ENCODE data around the gene UBFD1. TPM values are rescaled to one million over a fixed set of nuclear protein-coding genes. Genes with fewer than 3 reads are reported as not detected.

UBFD1 gene
- total RNA-seq, 1 donor from 2014 or later: 39.1 TPM

DNA sequence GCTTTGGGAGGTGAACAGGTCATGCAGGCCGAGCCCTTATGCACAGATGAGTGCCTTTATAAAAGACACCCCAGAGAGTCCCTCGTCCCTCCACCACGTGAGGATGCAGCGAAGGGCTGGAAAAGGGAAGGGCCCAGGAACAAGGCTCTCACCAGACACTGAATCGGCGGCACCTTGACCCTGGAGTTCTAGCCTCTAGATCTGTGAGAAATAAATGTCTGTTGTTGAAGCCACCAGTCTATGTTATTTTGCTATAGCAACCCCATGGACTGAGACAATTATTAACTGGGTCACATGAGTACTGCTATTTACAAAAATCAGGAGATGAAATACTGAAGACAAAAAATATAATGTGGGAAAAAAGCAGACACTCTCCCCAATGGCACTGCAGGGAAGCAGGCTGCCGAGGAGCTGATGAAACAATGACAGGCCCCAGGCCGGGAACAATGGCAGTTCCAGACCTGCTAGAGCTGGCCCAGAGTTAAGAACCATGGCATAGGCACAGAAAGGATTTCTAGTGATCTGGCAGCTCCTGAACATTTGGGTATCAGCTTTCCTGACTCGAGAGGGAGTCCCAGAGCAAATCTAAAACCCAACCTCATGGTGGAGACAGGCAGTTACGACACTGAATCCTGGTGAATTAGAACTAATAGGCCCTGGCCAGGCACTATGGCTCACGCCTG lies 29.4 kb upstream of the UBFD1 start:
- TF ChIP-seq, protein P1, sequence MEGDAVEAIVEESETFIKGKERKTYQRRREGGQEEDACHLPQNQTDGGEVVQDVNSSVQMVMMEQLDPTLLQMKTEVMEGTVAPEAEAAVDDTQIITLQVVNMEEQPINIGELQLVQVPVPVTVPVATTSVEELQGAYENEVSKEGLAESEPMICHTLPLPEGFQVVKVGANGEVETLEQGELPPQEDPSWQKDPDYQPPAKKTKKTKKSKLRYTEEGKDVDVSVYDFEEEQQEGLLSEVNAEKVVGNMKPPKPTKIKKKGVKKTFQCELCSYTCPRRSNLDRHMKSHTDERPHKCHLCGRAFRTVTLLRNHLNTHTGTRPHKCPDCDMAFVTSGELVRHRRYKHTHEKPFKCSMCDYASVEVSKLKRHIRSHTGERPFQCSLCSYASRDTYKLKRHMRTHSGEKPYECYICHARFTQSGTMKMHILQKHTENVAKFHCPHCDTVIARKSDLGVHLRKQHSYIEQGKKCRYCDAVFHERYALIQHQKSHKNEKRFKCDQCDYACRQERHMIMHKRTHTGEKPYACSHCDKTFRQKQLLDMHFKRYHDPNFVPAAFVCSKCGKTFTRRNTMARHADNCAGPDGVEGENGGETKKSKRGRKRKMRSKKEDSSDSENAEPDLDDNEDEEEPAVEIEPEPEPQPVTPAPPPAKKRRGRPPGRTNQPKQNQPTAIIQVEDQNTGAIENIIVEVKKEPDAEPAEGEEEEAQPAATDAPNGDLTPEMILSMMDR (IDR thresholded peaks at IDR 0.05): no peak
- H3K9me3 ChIP-seq: no peaks in the 10 kb centered on the region
- H3K27ac ChIP-seq: peak overlapping the region; percentile 38
- no peaks in the 10 kb centered on the region for H3K4me1 ChIP-seq
- H3K4me3 ChIP-seq: no peak overlapping the region
- DNase-seq: no peak
- ATAC-seq: no peak
- peaks cover 83% of the 10 kb centered on the region for H3K36me3 ChIP-seq
- intact Hi-C loops (cut with DNase I): no loop called here
- H3K27me3 ChIP-seq (ENCODE audit: low read depth): no peaks in the 10 kb centered on the region

- TF ChIP-seq, protein P1 (IDR thresholded peaks at IDR 0.05): no peak
- peak; percentile 59 to 72 for ATAC-seq
- Histone ChIP-seq H3K36me3 (peaks cover 83% of the 10 kb centered on the region), H3K27ac (peak overlapping the region; percentile 38), H3K4me3 (no peak overlapping the region), H3K4me1 (no peaks in the 10 kb centered on the region), H3K9me3 (no peaks in the 10 kb centered on the region), H3K27me3 (ENCODE audit: low read depth) (no peaks in the 10 kb centered on the region)
- intact Hi-C loops (cut with DNase I): no loop called here
- DNase-seq: no peak
These were observed 28.8 kb upstream of the UBFD1 start for GRCh38 chr16:23528644-23529310.

GRCh38 chr16:23530062-23530461 lies 27.5 kb upstream of the UBFD1 start:
- no peaks in the 10 kb centered on the region for H3K4me1 ChIP-seq
- H3K4me3 ChIP-seq: no peak overlapping the region
- TF ChIP-seq, protein P1 (IDR thresholded peaks at IDR 0.05): no peak
- H3K9me3 ChIP-seq: no peaks in the 10 kb centered on the region
- DNase-seq (no peak), ATAC-seq (no peak)
- no peak overlapping the region for H3K27ac ChIP-seq
- intact Hi-C loops (cut with DNase I): no loop called here
- H3K27me3 ChIP-seq (ENCODE audit: low read depth): no peaks in the 10 kb centered on the region
- H3K36me3 ChIP-seq: peaks cover 83% of the 10 kb centered on the region

- DNase-seq: no peak
- Histone ChIP-seq H3K4me3 (no peak overlapping the region), H3K4me1 (no peaks in the 10 kb centered on the region), H3K36me3 (peaks cover 92% of the 10 kb centered on the region), H3K27ac (no peak overlapping the region), H3K9me3 (no peaks in the 10 kb centered on the region), H3K27me3 (ENCODE audit: low read depth) (no peaks in the 10 kb centered on the region)
- ATAC-seq: no peak
- TF ChIP-seq, protein P1 (IDR thresholded peaks at IDR 0.05): no peak
- intact Hi-C loops (cut with DNase I): no loop called here
These were observed 25.1 kb upstream of the UBFD1 start for GRCh38 chr16:23532448-23532847.

DNA sequence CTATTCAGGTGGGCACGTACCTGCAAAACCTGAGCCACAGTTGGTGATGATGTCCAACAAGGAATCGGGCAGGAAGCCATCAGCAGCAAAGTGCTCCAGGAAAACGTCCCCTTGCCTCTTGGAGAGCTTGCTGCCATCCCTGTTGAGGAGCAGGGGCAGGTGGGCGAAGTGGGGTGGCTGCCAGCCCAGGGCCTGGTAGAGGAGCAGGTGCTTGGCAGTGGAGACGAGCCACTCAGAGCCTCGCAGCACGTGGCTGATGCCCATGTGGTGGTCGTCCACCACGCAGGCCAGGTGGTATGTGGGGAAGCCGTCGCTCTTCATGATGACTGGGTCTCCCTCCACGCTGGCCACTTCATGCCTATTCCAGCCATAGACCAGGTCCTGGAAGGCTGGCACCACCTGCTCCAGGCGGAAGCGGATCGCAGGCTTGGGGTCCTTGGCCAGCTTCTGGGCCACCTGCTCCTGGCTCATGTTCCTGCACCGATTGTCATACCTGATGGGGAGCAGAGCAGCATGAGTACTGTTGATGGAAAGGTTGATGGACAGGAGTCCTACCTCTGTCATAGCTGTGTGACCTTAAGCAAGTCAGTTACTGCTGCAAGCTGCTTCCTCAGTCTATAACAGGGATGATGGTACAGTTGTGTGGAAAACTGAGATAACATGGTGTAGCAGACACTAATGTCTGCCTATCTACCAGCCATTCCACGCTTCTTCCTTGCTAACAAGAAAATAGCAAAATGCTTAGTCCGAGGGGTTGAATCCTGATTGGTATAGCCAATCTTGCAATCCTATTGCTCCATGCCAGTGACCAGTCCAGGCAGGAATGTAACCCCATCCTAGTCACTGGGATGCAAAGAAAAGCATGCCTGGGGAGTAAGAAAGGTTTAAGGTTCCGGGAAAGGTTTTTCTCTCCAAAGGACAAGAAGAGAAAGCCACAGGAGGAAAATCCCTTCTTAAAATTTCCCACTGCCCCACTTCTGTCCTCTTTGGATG lies 22.4 kb upstream of the UBFD1 start:
- no peak overlapping the region for H3K27ac ChIP-seq
- TF ChIP-seq, protein P1 (IDR thresholded peaks at IDR 0.05): no peak
- H3K4me3 ChIP-seq: no peak overlapping the region
- DNase-seq (no peak), ATAC-seq (peak in 1 of 2 donors; percentile 27)
- intact Hi-C loops (cut with DNase I): no loop called here
- H3K4me1 ChIP-seq: no peaks in the 10 kb centered on the region
- H3K36me3 ChIP-seq: peaks cover 84% of the 10 kb centered on the region
- H3K9me3 ChIP-seq: no peaks in the 10 kb centered on the region
- no peaks in the 10 kb centered on the region for H3K27me3 ChIP-seq (ENCODE audit: low read depth)
